GM18505 (cell line): ENCODE results near the gene TMEM132C.

ENCODE experiments used
- ATAC-seq: cut with Tn5 transposase; IDR thresholded peaks from one replicate; pipeline ENCODE4 v1.9.1; 2021; ENCODE audit not compliant: unreplicated experiment
- POLR2A ChIP-seq: IDR thresholded peaks from 4 replicates; pipeline ENCODE4 v1.6.1; 2011; ENCODE audit warnings: borderline replicate concordance; ENCODE audit not compliant: insufficient read depth, insufficient read length; ENCODE audit errors: extremely low read depth

TMEM132C gene

DNA sequence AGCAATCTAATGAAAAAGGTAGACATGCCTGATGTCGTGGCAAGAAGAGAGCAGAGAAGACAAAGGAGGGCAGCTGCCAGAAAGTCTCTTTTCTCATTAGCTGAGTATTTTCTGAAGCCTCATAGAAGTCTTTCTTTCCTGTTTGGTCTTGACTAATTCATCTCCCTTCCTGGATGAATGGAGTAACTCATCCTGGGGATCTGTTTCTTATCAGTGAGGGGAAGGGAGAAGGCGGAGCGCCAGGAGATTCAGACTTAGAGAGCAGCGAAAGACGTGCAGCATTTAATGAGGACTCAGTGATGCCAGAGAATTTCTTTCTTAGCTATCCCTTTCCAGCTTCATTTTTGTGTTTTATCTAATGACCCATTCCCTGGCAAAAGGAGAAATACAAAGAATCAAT is 467.4 kb downstream of the TMEM132C start:
- no peak for TF ChIP-seq POLR2A
- ATAC-seq: no peak

- no peak for TF ChIP-seq POLR2A
- ATAC-seq: no peak
These were observed 470.5 kb downstream of the TMEM132C start for GRCh38 chr12:128737292-128737966.

GRCh38 chr12:128743916-128744315 is 476.9 kb downstream of the TMEM132C start:
- no peak for ATAC-seq
- TF ChIP-seq POLR2A: no peak

- TF ChIP-seq POLR2A: no peak
- ATAC-seq: no peak
These were observed 479.1 kb downstream of the TMEM132C start for GRCh38 chr12:128745772-128746689.

GRCh38 chr12:128747441-128747840 is 480.5 kb downstream of the TMEM132C start:
- TF ChIP-seq POLR2A: no peak
- no peak for ATAC-seq

DNA sequence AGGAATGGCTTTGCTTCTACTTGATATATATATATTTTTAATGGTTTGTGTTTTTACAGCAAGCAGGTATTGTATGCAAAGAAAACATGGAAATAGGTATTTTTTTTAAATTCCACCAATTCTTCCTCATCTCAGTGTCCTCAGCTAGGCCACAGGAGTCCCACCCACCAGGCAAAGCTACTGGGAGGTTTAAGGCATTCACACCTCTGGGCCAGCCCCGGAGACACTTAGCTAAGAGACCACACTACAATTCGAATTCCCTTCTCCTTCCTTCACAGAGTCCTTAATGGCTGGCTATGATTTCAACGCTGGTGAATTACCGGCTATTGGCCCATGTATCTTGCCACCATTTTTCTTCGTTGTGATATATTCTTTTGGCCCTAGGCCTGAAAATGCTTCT is 485.4 kb downstream of the TMEM132C start:
- ATAC-seq: no peak
- no peak for TF ChIP-seq POLR2A

DNA sequence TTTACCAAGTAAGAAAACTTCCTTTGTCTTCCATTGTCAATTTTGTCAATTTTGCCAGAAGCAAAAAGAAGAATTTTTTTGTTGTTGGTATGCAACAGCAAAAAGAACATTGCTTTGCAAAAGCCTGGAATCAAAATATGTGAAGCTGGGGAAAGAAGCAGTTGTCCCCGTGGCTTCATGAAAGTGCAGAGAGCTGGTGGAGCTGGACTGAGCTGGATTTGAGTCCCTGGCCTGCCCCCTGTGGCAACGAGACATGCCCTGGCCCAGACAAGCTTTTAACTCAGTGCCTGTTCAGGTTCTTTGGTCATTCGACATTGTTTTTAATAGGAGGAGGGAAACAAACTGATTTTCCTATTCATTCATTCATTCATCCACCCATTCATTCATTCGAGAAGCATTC is 486.5 kb downstream of the TMEM132C start:
- no peak for ATAC-seq
- TF ChIP-seq POLR2A: no peak

- no peak for ATAC-seq
These were observed 487.3 kb downstream of the TMEM132C start for GRCh38 chr12:128754275-128754674.

DNA sequence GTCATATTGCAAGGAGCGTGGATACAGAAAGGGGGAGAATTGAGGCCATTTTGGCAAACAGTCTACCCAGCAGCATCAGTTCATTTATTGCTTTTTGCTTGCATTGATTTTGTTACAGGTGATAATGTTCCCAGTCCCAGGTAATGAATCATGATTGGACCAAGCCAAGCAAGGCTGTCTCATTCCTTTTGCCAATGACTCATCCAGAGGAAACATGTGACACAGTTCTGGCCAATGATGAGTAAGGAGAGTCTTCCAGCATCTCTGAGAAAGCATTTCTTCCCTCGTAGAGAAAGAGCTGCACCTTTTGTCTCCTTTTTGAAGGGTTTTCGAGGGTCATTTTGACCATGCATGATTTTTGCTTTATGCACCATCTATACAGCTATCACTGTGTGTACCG is 488.6 kb downstream of the TMEM132C start:
- no peak for ATAC-seq
- no peak for TF ChIP-seq POLR2A

More at GRCh38 chr12:128754275-128754674, 487.3 kb downstream of the TMEM132C start:
- TF ChIP-seq POLR2A: no peak
